Pancreas (tissue), 10 donors: ENCODE measurements around the gene DCBLD2. TPM values are rescaled to one million over a fixed set of nuclear protein-coding genes. Genes with fewer than 3 reads are reported as not detected.

ENCODE experiments used
- ATAC-seq, 4 donors: fragments of 200-7000 bp; cut with Tn5 transposase; one replicate each; pipeline versions ENCODE4 v1.8.0 to v1.9.1; 2020; ENCODE audit warnings: mild to moderate bottlenecking in 4 of 4, moderate library complexity in 4 of 4
- DNase-seq, 6 donors: peaks; one replicate each; pipeline ENCODE4 v3.0.0-alpha.2; 2020
- FAIRE-seq: peaks from 2 replicates; lab custom pipeline; 2012; peaks lifted over from hg19 to GRCh38; lab: Jason Lieb, UNC
- H3K27ac ChIP-seq, 4 donors: fragments of 200-600 bp; sonication (generic); 1 replicate in 3 of 4; 2 replicates in 1 of 4; pipeline versions ENCODE4 v1.5.0 to v1.8.0; 2020
- H3K27me3 ChIP-seq, 4 donors: fragments of 200-600 bp; one replicate each; pipeline ENCODE4 v1.8.0; 2021
- H3K36me3 ChIP-seq, 3 donors: fragments of 200-600 bp; sonication (generic) in 1 of 3; one replicate each; pipeline versions ENCODE4 v1.5.0 to v1.8.0; 2020 to 2021
- H3K4me1 ChIP-seq, 3 donors: fragments of 200-600 bp; one replicate each; pipeline ENCODE4 v1.8.0; 2021
- H3K4me3 ChIP-seq, 4 donors: fragments of 200-600 bp; sonication (generic) in 2 of 4; one replicate each; pipeline versions ENCODE4 v1.5.0 to v1.8.0; 2020 to 2021
- H3K9me3 ChIP-seq, 4 donors: fragments of 200-600 bp; one replicate each; pipeline ENCODE4 v1.8.0; 2021
- WGBS, 2 donors: extraction: QIAGEN DNeasy Blood & Tissue Kit; methylation state at CpG; one replicate each; pipeline ENCODE4 v1.1.7; 2013; 5-methylcytosine and 5-hydroxymethylcytosine counted together
- intact Hi-C, 3 donors: fragments of 100-400 bp; cut with DNase I; formaldehyde crosslinking; loops; one replicate each; pipeline versions ENCODE4 v1.11.1 to v1.14.2; 2022
- polyA plus RNA-seq, 2 donors: library from polyadenylated mRNA; stranded (reverse); fragments of 200-250 nt; gene quantifications; one replicate each; pipeline ENCODE4 v1.2.3, GENCODE V29; 2013
- total RNA-seq, 6 donors: library from RNA; stranded (reverse); fragmentation: NEBNext Ultra II Directional in 4 of 6; extraction: Animal tissue kit (Norgen Biotek cat#: 25700) in 4 of 6; gene quantifications; one replicate each; pipeline versions ENCODE4 v1.2.1 to v1.2.4, GENCODE V29; 2021 to 2023
- TF ChIP-seq, protein P1 (sequence below), 4 donors: fragments of 200-600 bp; sonication (generic) in 3 of 4; IDR thresholded peaks; one replicate each; pipeline versions ENCODE4 v1.5.0 to v1.8.0; 2021; ENCODE audit warnings: antibody characterized with exemption in 4 of 4
- donor health status: healthy with polysubstance abuse.
- donor health status: DM: no; HTN: no; CAD: no; lungs with moderate emphysema.
- donor health status: DM: no; HTN: no; CAD: no.
- donor health status: control.
- donor health status: control.
- donor health status: Bipolar disorder and iron deficiency.
- donor health status: DM: yes; HTN: yes; CAD: no.
- donor health status: DM: no; HTN: no; CAD: no.
- donor health status: DM: no; HTN: no; CAD: no.
- donor health status: DM: yes; HTN: yes; CAD: no.

DCBLD2 gene
- total and polyA plus RNA-seq, 8 donors = 2.2 to 12.9 (median 6.9) TPM

GRCh38 chr3:98824256-98824655 is 77.2 kb downstream of the DCBLD2 start:
- TF ChIP-seq, protein P1, sequence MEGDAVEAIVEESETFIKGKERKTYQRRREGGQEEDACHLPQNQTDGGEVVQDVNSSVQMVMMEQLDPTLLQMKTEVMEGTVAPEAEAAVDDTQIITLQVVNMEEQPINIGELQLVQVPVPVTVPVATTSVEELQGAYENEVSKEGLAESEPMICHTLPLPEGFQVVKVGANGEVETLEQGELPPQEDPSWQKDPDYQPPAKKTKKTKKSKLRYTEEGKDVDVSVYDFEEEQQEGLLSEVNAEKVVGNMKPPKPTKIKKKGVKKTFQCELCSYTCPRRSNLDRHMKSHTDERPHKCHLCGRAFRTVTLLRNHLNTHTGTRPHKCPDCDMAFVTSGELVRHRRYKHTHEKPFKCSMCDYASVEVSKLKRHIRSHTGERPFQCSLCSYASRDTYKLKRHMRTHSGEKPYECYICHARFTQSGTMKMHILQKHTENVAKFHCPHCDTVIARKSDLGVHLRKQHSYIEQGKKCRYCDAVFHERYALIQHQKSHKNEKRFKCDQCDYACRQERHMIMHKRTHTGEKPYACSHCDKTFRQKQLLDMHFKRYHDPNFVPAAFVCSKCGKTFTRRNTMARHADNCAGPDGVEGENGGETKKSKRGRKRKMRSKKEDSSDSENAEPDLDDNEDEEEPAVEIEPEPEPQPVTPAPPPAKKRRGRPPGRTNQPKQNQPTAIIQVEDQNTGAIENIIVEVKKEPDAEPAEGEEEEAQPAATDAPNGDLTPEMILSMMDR (IDR thresholded peaks at IDR 0.05) = no peak
- H3K36me3 ChIP-seq = no peaks in the 10 kb centered on the region
- DNase-seq (no peak), ATAC-seq (no peak), FAIRE-seq (no peak)
- intact Hi-C loops = no loop called here
- no peaks in the 10 kb centered on the region for H3K27me3 ChIP-seq
- WGBS, 2 donors = 93 to 97% methylated on average over 6 of the region's 6 CpGs
- H3K9me3 ChIP-seq = no peaks in the 10 kb centered on the region
- H3K27ac ChIP-seq = no peak overlapping the region
- no peak overlapping the region for H3K4me3 ChIP-seq
- no peaks in the 10 kb centered on the region for H3K4me1 ChIP-seq

GRCh38 chr3:98823791-98824190 is 77.7 kb downstream of the DCBLD2 start:
- 94 to 95% methylated on average over 4 of the region's 4 CpGs for WGBS, 2 donors
- no peaks in the 10 kb centered on the region for H3K36me3 ChIP-seq
- TF ChIP-seq, protein P1 (IDR thresholded peaks at IDR 0.05) = no peak
- FAIRE-seq (no peak), ATAC-seq (no peak), DNase-seq (no peak)
- intact Hi-C loops = no loop called here
- no peaks in the 10 kb centered on the region for H3K4me1 ChIP-seq
- no peak overlapping the region for H3K4me3 ChIP-seq
- H3K27ac ChIP-seq = no peak overlapping the region
- no peaks in the 10 kb centered on the region for H3K9me3 ChIP-seq
- no peaks in the 10 kb centered on the region for H3K27me3 ChIP-seq

DNA sequence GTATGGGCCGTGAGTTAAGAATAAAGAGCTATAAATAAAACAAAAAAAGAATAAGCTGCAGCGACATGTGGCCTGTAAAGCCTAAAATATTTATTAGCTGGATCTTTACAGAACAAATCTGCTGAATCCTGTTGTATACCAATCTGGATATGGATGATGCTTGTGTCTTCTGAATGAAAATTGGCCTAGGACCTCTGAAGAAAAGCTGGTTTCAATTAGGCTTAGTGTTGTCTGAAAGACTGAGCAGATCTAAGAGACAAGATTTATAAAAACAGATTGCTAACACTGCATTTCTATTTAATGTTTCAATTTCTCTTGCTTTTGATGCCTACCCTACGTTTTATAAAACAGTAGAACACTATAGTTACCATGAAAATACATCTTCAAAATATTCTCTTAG is 80.4 kb downstream of the DCBLD2 start:
- DNase-seq (no peak), FAIRE-seq (no peak), ATAC-seq (no peak)
- no peaks in the 10 kb centered on the region for H3K9me3 ChIP-seq
- no peak overlapping the region for H3K27ac ChIP-seq
- no peak overlapping the region for H3K4me3 ChIP-seq
- intact Hi-C loops = no loop called here
- H3K36me3 ChIP-seq = no peaks in the 10 kb centered on the region
- no peaks in the 10 kb centered on the region for H3K4me1 ChIP-seq
- no peaks in the 10 kb centered on the region for H3K27me3 ChIP-seq
- WGBS, 2 donors = 79 to 80% methylated on average over 3 of the region's 3 CpGs
- TF ChIP-seq, protein P1 (IDR thresholded peaks at IDR 0.05) = no peak

DNA sequence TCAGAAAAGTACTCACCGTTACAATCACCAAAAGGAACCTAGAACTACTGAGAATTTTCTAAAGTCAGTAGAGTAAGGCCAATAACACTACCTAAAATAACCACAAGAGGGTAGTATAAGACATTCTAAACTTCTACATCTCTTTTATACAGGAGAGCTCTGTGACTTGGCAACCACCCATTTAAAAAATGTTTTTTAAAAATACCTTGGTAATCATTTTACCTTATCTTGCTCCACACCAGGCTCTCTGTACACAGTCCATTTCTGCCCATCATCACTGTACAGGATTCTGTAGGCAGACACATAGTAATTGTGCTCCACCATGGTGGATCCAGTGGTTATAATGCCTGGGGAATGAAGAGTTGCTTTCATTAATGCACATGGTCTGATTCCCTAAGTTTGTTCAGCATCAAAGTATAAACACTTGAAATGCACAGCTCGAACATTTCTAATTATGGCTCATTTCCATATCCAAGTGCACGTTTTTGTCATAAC is 83.9 kb downstream of the DCBLD2 start:
- ATAC-seq = peak; percentile 65 to 93 (median 91)
- intact Hi-C loops = loop anchor here in 2 of 3 donors (5.0 to 10.0 kb wide), 3 partner anchors 170 to 357 kb away; no protein-coding TSS in a partner anchor
- 26 to 37% methylated on average over 3 of the region's 3 CpGs for WGBS, 2 donors
- H3K27ac ChIP-seq = no peak overlapping the region
- TF ChIP-seq, protein P1 (IDR thresholded peaks at IDR 0.05) = peak; percentile 54 to 80 (median 72)
- no peaks in the 10 kb centered on the region for H3K9me3 ChIP-seq
- no peak for DNase-seq
- H3K36me3 ChIP-seq = no peaks in the 10 kb centered on the region
- no peak overlapping the region for H3K4me3 ChIP-seq
- peak; percentile 94 for FAIRE-seq
- H3K4me1 ChIP-seq = no peaks in the 10 kb centered on the region
- no peaks in the 10 kb centered on the region for H3K27me3 ChIP-seq

GRCh38 chr3:98814817-98815420 is 86.6 kb downstream of the DCBLD2 start:
- Histone ChIP-seq H3K4me3 (no peak overlapping the region), H3K27ac (no peak overlapping the region), H3K9me3 (no peaks in the 10 kb centered on the region), H3K27me3 (no peaks in the 10 kb centered on the region), H3K36me3 (no peaks in the 10 kb centered on the region), H3K4me1 (no peaks in the 10 kb centered on the region)
- intact Hi-C loops = loop anchor here in 2 of 3 donors (5.0 to 10.0 kb wide), 4 partner anchors 172 to 360 kb away; no protein-coding TSS in a partner anchor
- ATAC-seq = no peak
- no peak for FAIRE-seq
- TF ChIP-seq, protein P1 (IDR thresholded peaks at IDR 0.05) = no peak
- no peak for DNase-seq
- WGBS, 2 donors = 88 to 90% methylated on average over 5 of the region's 5 CpGs
